HuH-7.5 (cell line): ENCODE results near the gene AGGF1.
A peak's percentile ranks its signal among the peaks of the same experiment; 100 is the strongest.
"Not testable (repeated sequence)": the region's sequence is repeated elsewhere in the genome, so short reads cannot be mapped to it uniquely, and the experiment has no call there.

Experiments
- DNase-seq: peaks from one replicate; pipeline ENCODE4 v3.0.0; 2011; ENCODE audit warnings: low spot score

AGGF1 gene, protein sequence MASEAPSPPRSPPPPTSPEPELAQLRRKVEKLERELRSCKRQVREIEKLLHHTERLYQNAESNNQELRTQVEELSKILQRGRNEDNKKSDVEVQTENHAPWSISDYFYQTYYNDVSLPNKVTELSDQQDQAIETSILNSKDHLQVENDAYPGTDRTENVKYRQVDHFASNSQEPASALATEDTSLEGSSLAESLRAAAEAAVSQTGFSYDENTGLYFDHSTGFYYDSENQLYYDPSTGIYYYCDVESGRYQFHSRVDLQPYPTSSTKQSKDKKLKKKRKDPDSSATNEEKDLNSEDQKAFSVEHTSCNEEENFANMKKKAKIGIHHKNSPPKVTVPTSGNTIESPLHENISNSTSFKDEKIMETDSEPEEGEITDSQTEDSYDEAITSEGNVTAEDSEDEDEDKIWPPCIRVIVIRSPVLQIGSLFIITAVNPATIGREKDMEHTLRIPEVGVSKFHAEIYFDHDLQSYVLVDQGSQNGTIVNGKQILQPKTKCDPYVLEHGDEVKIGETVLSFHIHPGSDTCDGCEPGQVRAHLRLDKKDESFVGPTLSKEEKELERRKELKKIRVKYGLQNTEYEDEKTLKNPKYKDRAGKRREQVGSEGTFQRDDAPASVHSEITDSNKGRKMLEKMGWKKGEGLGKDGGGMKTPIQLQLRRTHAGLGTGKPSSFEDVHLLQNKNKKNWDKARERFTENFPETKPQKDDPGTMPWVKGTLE

GRCh38 chr5:77030097-77031071, at the start of gene AGGF1:
Gene AGGF1 (plus strand): TSS chr5:77030404. CDS start chr5:77030767, 363 bp downstream.
- peak; percentile 76 for DNase-seq

DNA sequence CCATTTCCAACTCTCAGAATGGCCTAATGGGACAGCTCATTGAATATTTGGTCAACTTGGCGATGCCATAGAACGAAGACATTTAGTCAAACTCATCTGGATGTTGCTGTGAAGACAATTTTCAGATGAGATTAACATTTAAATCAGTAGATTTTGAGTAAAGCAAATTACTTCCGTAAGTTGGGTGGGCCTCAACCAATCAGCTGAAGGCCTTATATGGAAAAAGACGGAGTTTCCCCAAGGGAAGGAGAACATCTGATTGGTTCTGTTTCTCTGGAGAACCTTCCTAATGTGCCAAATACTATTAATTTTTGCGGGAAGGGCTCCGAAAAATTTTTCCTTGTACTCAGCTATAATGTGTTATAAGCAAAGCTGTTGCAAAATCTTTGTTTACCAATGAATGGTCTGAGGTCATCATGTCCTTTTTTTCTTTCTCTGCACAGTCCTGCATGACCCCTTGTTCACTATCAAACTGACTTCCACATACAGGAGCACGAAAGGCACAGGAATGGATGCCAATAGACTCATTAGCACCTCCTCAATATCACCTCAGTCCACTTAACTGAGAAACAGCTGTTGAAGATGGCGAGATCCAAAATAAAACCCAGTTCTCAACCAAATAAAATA, 49.6 kb upstream of the AGGF1 start:
- peak; percentile 27 for DNase-seq

DNA sequence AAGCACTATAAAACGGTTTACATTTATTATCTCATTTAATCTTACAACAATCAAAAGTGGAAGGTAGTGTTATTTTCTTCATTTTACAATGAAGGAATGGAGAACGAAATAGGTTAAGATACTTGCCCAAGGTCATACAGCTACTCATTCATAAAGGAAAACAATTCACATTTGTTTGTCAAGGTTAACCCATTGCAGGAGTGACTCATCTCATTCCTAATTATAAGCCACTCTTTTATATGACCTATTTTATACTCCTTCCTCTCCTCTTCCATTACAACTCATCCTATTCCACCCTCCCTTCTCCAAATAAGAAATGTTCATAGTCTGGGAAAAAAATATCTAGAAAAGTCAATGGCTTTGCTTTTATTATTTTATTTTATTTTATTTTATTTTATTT, 47.8 kb upstream of the AGGF1 start:
- DNase-seq = no peak

DNA sequence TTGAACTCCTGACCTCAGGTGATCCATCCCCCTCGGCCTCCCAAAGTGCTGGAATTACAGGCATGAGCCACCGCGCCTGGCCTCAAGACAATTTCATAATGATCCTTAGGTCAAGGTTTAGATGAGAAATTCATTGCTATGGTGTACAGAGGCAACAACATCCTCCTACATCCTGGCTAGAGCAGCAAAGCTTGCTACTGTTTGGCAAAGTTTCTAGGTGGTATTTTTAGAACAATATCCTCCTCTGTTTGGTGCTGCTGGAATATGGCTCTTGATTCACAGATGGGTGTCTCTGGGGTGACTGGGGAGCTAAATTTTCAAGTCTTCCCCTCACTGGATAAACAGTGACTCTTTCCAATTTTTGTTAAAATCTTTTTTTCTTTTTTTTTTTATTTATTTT, 46.7 kb upstream of the AGGF1 start:
- no peak for DNase-seq

DNA sequence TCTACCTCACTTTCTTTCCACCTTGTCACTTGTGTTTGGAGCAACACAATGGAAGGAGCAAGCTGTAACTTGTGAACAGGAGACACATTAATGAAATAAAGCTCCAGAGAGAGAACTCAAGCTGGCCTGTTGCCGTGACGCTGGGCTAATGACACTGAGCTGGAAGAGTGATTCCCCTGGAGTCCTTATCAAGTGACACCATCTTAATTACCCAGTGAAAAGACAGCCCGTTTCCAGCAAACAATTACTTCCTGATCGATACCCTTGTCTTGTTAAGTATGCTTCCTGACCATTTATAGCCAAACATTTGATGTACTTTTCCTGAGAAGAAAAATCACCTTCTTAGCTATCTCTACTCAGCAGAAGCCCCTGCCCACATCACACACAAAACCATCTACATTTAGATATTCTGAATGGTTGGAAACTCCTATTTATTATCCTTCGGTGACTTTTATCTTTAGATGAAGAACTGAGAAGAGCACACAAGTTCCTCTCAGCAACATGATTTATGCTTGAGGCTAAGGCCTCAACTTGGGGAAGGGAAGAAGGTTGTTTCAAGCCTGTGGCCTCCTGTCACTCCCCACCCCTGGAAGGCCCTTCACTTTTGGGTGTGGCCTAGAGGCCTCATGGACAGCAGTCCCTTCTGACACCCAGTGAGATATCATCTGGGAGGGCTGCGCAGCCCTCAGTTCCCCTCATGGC, 43.2 kb upstream of the AGGF1 start:
- DNase-seq = no peak

DNA sequence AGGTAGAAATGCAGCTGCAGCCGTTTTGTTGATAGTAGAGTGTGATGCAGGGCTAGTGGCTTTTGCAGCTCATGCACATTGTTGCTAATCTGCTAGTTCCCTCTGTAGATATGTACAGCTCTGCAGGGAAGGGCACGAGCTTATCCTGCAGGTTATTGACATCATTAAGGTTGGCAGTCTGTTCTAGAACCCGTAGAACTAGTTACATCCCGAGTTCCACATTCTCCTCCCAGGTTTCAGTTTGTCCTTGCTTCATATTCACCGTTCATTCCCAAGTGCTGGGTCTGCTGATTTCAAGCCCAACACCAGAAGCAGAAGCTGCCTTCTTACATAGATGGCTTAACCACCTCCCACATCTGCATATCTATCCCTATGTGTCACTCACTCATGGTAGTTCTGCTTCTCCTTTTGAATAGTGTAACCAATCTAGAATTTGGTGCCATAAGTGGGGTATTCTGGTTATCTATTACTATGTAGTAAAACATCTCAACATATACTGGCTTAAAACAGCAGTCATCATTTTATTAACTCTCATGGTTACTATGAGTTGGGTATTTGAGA, 39.2 kb upstream of the AGGF1 start:
- no peak for DNase-seq

- not testable (repeated sequence) for DNase-seq
Measured at GRCh38 chr5:76993436-76993835, 36.8 kb upstream of the AGGF1 start.

GRCh38 chr5:76994337-76994736, 35.9 kb upstream of the AGGF1 start:
- no peak for DNase-seq

DNA sequence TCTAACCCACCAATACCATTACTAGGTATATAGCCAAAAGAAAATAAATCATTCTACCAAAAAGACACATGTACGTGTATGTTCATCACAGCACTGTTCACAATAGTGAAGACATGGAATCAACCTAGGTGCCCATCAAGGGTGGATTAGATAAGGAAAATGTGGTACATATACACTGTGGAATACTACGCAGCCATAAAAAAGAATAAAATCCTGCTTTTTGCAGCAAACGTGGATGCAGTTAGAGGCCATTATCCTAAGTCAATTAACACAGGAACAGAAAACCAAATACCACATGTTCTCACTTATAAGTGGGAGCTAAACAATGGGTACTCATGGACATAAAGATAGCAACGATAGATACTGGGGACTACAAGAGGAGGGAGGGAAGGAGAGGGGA, 32.0 kb upstream of the AGGF1 start:
- DNase-seq = not testable (repeated sequence)

DNA sequence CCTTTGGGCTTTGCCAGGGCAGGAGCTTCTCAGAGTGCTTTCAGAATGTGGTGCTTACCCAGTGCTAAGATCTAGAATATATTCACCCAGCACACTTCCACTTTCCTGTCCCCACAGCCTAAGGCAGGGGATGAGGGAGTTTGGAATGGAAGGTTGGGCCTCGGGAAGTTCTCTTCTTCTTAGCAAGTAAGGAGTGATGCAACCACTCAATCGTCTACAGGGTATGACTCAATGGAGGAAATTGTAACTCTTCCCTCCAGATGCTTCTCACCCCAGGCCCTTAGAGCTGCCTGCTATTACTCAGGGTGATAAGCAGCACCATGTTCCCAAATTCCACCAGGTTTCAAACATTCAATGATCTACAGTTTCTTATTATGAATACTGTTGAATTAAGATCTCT, 30.8 kb upstream of the AGGF1 start:
- no peak for DNase-seq

DNA sequence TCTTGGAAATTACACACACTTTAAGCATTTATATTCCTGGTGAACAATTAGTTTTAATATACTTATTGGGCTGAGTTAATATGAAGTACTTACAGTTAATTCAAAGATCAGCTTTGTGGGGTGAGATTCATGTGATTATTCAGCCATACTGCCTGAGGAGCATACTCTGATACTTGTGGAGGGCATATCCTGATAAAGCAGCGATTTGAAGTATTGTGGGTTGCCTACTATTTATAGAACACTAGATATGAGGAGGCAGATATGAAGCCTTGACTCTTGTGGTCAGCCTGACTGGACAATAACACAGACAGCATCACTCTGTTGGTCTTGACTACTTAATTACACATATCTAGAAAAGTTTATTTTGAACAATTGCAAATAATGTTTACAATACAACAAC, 27.0 kb upstream of the AGGF1 start:
- DNase-seq = no peak

GRCh38 chr5:77006124-77006523, 24.1 kb upstream of the AGGF1 start:
- DNase-seq = no peak

- no peak for DNase-seq
Measured at GRCh38 chr5:77008413-77008812, 21.8 kb upstream of the AGGF1 start.

- no peak for DNase-seq
Measured at GRCh38 chr5:77010243-77010642, 20.0 kb upstream of the AGGF1 start.

GRCh38 chr5:77011498-77011897, 18.7 kb upstream of the AGGF1 start:
- DNase-seq = no peak

GRCh38 chr5:77012601-77013000, 17.6 kb upstream of the AGGF1 start:
- no peak for DNase-seq

GRCh38 chr5:77015938-77016569, 14.2 kb upstream of the AGGF1 start:
- no peak for DNase-seq

DNA sequence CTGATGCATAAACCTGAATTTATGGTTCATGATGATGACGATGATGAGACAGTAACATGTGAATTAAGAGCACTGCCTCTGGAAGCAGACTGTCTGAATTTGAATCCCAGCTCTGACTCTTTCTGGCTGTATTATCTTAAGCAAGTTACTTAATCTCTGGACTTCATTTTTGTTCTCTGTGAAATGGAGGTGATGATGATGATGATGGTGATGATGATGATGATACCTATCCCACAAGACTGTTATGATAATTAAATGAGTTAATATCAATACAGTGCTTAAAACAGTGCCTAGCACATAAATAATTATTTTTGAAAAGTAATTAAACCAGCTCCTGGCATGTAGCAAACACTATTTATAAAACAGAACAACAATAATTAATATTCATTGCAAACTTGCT, 13.2 kb upstream of the AGGF1 start:
- DNase-seq = no peak

GRCh38 chr5:77017668-77018067, 12.5 kb upstream of the AGGF1 start:
- DNase-seq = no peak
